Caco-2 (cell line): Measurements from ENCODE around the gene MRPS35. TPM values are rescaled to one million over a fixed set of nuclear protein-coding genes. Genes with fewer than 3 reads are reported as not detected.

ENCODE experiments used
- BruUV-seq: library from RNA; stranded (reverse); fragments of 400-500 nt; replicated peaks from 2 replicates; lab custom pipeline; 2021; lab: Mats Ljungman, UMichigan
- CTCF ChIA-PET: fragments of 300-600 bp; sonication (Branson Sonifier 250); formaldehyde crosslinking; loops from one replicate; lab custom pipeline; 2022; ENCODE audit warnings: antibody characterized with exemption; lab: Charles Lee
- POLR2A ChIA-PET: fragments of 300-600 bp; sonication (Branson Sonifier 250); formaldehyde crosslinking; loops from one replicate; lab custom pipeline; 2022; ENCODE audit warnings: antibody characterized with exemption; lab: Charles Lee
- DNase-seq, 2 experiments: peaks; one replicate each; pipeline versions ENCODE4 v3.0.0 to v3.0.0-alpha.2; 2020 to 2022
- H3K27me3 ChIP-seq: replicated peaks from 2 replicates; pipeline ENCODE4 v1.6.0; 2011; ENCODE audit warnings: low read length; ENCODE audit not compliant: control insufficient read depth, insufficient read depth
- H3K36me3 ChIP-seq: 2 replicates; pipeline ENCODE4 v1.5.1; 2011; ENCODE audit warnings: low read length; ENCODE audit not compliant: control insufficient read depth, insufficient read depth
- H3K4me1 ChIP-seq: fragments of 250-450 bp; sonication (Bioruptor Pico); 2 replicates; pipeline ENCODE4 v1.5.1; 2020; ENCODE audit warnings: mild to moderate bottlenecking
- H3K4me3 ChIP-seq: 2 replicates; pipeline ENCODE4 v1.5.1; 2011; ENCODE audit warnings: low read depth, mild to moderate bottlenecking, control low read depth, low read length
- H3K9me3 ChIP-seq: fragments of 250-450 bp; sonication (Bioruptor Pico); 2 replicates; pipeline ENCODE4 v1.5.1; 2020; ENCODE audit warnings: mild to moderate bottlenecking, moderate library complexity
- H3K27ac Mint-ChIP-seq: one replicate; pipeline ENCODE4 v1.8.0; 2022; ENCODE audit warnings: mixed read lengths; ENCODE audit not compliant: unreplicated experiment
- H3K27me3 Mint-ChIP-seq: one replicate; pipeline ENCODE4 v1.8.0; 2022; ENCODE audit warnings: mixed read lengths; ENCODE audit not compliant: insufficient read depth, unreplicated experiment
- H3K36me3 Mint-ChIP-seq: one replicate; pipeline ENCODE4 v1.8.0; 2022; ENCODE audit warnings: mild to moderate bottlenecking, mixed read lengths; ENCODE audit not compliant: insufficient read depth, unreplicated experiment
- H3K4me1 Mint-ChIP-seq: one replicate; pipeline ENCODE4 v1.8.0; 2022; ENCODE audit warnings: low read depth, mixed read lengths; ENCODE audit not compliant: unreplicated experiment
- H3K4me3 Mint-ChIP-seq: one replicate; pipeline ENCODE4 v1.8.0; 2022; ENCODE audit warnings: mild to moderate bottlenecking, moderate library complexity, mixed read lengths; ENCODE audit not compliant: unreplicated experiment
- H3K9me3 Mint-ChIP-seq: one replicate; pipeline ENCODE4 v1.8.0; 2022; ENCODE audit warnings: mixed read lengths; ENCODE audit not compliant: unreplicated experiment
- intact Hi-C: fragments of 100-400 bp; cut with micrococcal nuclease; formaldehyde crosslinking; loops from one replicate; pipeline ENCODE4 v1.10.0; 2022; ENCODE audit not compliant: unreplicated experiment
- total RNA-seq: library from RNA; stranded (reverse); gene quantifications from 2 replicates; pipeline ENCODE4 v1.2.3, GENCODE V29; 2022
- TF ChIP-seq, protein P1 (sequence below), 2 experiments: fragments of 200-600 bp in 1 of 2; IDR thresholded peaks; 1 replicate in 1 of 2; 2 replicates in 1 of 2; pipeline versions ENCODE4 v1.5.1 to v1.8.0; 2011 to 2022; ENCODE audit warnings: antibody characterized with exemption in 1 of 2, control low read depth in 1 of 2, inconsistent platforms in 1 of 2, low read depth in 1 of 2, low read length in 1 of 2, mild to moderate bottlenecking in 1 of 2, moderate library complexity in 1 of 2; ENCODE audit not compliant: insufficient read depth in 1 of 2, severe bottlenecking in 1 of 2, unreplicated experiment in 1 of 2

The MRPS35 gene
- total RNA-seq, 1 experiment from 2014 or later: 135 TPM

DNA sequence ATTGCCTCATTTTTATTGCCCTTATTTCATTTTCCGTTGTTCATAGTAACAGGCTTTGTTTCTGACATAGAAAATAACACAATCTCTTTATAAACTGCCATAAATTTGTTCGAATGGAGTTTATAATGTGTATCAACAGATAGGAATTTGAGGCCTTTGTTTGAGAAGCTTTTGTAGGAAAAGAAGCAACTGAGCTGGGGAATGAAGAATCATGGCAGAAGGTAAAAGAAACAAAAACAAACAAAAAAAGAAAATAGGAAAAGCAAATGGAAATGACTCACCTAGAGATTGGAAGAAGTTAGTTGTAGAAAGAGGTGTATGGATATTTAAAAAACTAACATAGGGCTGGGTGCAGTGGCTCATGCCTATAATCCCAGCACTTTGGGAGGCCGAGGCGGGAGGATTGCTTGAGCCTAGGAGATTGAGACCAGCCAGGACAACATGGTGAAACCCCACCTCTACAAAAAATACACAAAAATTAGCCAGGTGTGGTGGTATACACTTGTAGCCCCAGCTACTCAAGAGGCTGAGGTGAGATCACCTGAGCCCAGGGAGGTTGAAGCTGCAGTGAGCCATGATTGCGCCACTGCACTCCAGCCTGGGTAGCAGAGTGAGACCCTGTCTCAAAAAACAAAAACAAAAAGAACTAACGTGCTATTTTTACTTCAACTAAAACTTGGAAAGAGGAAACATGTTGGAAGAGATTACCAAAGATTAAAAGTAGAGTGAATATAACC is 14.9 kb upstream of the MRPS35 start:
- intact Hi-C loops: no loop called here
- H3K9me3 Mint-ChIP-seq: no peaks in the 10 kb centered on the region
- H3K4me3 Mint-ChIP-seq: no peak overlapping the region
- DNase-seq: no peak
- no peaks in the 10 kb centered on the region for H3K27me3 ChIP-seq
- no peaks in the 10 kb centered on the region for H3K9me3 ChIP-seq
- ChIA-PET POLR2A (interaction anchor here (1.4 kb wide), 1 partner anchor 15 kb away, joined by 3 read pairs; the partner anchor contains the start of gene MRPS35), CTCF (no interaction called here)
- peak overlapping the region; percentile 18 for H3K27ac Mint-ChIP-seq
- peaks cover 1% of the 10 kb centered on the region for H3K36me3 ChIP-seq
- H3K36me3 Mint-ChIP-seq: peaks cover 51% of the 10 kb centered on the region
- peaks cover 21% of the 10 kb centered on the region for H3K4me1 Mint-ChIP-seq
- H3K4me1 ChIP-seq: peaks cover 10% of the 10 kb centered on the region
- TF ChIP-seq, protein P1, sequence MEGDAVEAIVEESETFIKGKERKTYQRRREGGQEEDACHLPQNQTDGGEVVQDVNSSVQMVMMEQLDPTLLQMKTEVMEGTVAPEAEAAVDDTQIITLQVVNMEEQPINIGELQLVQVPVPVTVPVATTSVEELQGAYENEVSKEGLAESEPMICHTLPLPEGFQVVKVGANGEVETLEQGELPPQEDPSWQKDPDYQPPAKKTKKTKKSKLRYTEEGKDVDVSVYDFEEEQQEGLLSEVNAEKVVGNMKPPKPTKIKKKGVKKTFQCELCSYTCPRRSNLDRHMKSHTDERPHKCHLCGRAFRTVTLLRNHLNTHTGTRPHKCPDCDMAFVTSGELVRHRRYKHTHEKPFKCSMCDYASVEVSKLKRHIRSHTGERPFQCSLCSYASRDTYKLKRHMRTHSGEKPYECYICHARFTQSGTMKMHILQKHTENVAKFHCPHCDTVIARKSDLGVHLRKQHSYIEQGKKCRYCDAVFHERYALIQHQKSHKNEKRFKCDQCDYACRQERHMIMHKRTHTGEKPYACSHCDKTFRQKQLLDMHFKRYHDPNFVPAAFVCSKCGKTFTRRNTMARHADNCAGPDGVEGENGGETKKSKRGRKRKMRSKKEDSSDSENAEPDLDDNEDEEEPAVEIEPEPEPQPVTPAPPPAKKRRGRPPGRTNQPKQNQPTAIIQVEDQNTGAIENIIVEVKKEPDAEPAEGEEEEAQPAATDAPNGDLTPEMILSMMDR (IDR thresholded peaks at IDR 0.05; ENCODE audit: insufficient read depth in 1 of 2, low read depth in 1 of 2, low read length in 1 of 2, severe bottlenecking in 1 of 2, unreplicated experiment in 1 of 2): no peak
- no peaks in the 10 kb centered on the region for H3K27me3 Mint-ChIP-seq
- BruUV-seq: no TSS peak
- H3K4me3 ChIP-seq: no peak overlapping the region

DNA sequence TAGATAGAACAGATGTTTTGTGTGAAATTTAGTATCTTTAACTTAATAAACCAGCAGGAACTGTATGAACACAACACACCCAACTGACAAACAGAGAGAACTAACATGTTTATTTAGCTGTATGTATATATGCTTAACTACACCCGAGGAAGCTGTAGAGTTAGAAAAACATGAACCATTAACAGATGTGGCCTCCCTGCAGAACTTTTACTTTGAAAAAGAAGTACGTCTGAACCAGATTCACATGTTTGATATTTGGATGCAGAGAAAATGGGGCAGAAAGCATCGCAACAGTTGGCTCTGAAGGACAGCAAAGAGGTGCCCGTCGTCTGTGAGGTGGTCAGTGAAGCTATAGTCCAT is 14.4 kb upstream of the MRPS35 start, which contains the start of gene REP15:
Gene REP15 (plus strand): TSS at position 155 of the 360 bp plus-strand sequence. CDS start 116 bp downstream, at position 271.
- Histone ChIP-seq H3K9me3 (no peaks in the 10 kb centered on the region), H3K27me3 (no peaks in the 10 kb centered on the region), H3K4me3 (no peak within 1 kb of the TSS), H3K4me1 (peaks cover 10% of the 10 kb centered on the region), H3K36me3 (peaks cover 1% of the 10 kb centered on the region)
- Mint-ChIP-seq H3K9me3 (no peaks in the 10 kb centered on the region), H3K36me3 (peaks cover 46% of the 10 kb centered on the region), H3K4me3 (no peak within 1 kb of the TSS), H3K27me3 (no peaks in the 10 kb centered on the region), H3K4me1 (peaks cover 21% of the 10 kb centered on the region), H3K27ac (peak within 1 kb of the TSS; percentile 18)
- POLR2A ChIA-PET: interaction anchor here (1.4 kb wide), 1 partner anchor 14 kb away, joined by 3 read pairs; the partner anchor contains the start of gene MRPS35
- TF ChIP-seq, protein P1 (IDR thresholded peaks at IDR 0.05; ENCODE audit: insufficient read depth in 1 of 2, low read depth in 1 of 2, low read length in 1 of 2, severe bottlenecking in 1 of 2, unreplicated experiment in 1 of 2): no peak
- DNase-seq: no peak
- intact Hi-C loops: no loop called here
- CTCF ChIA-PET: no interaction called here
- BruUV-seq: no TSS peak

DNA sequence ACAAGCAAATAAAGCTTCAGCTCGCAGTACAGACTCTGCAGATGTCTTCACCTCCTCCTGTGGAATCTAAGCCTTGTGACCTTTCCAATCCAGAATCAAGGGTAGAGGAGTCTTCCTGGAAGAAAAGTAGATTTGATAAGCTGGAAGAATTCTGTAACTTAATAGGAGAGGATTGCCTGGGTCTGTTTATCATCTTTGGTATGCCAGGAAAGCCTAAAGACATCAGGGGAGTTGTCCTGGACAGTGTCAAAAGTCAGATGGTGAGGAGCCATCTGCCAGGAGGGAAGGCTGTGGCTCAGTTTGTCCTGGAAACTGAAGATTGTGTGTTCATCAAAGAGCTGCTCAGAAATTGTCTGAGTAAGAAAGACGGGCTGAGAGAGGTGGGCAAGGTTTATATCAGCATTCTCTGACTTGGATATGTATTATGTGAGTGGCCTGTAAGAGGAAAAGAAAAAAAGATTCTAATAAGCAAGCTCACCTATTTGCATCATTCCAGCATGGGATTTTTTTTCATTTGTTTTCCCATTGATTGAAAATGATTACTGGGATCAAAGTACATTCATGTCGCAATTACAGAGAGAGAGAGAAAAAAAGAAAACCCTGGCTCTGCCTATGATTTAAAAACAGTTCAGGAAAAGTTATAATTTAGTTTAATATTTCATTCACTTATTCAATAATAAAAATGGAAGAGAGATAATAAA is 13.6 kb upstream of the MRPS35 start:
- Histone ChIP-seq H3K9me3 (no peaks in the 10 kb centered on the region), H3K27me3 (no peaks in the 10 kb centered on the region), H3K4me1 (peaks cover 10% of the 10 kb centered on the region), H3K4me3 (no peak overlapping the region), H3K36me3 (peaks cover 1% of the 10 kb centered on the region)
- H3K4me3 Mint-ChIP-seq: no peak overlapping the region
- no peaks in the 10 kb centered on the region for H3K9me3 Mint-ChIP-seq
- intact Hi-C loops: no loop called here
- DNase-seq: no peak
- TF ChIP-seq, protein P1 (IDR thresholded peaks at IDR 0.05; ENCODE audit: insufficient read depth in 1 of 2, low read depth in 1 of 2, low read length in 1 of 2, severe bottlenecking in 1 of 2, unreplicated experiment in 1 of 2): no peak
- peaks cover 21% of the 10 kb centered on the region for H3K4me1 Mint-ChIP-seq
- no peaks in the 10 kb centered on the region for H3K27me3 Mint-ChIP-seq
- no peak overlapping the region for H3K27ac Mint-ChIP-seq
- POLR2A ChIA-PET: interaction anchor here (1.4 kb wide), 1 partner anchor 13 kb away, joined by 3 read pairs; the partner anchor contains the start of gene MRPS35
- no TSS peak for BruUV-seq
- H3K36me3 Mint-ChIP-seq: peaks cover 39% of the 10 kb centered on the region
- CTCF ChIA-PET: interaction anchor here (0.6 kb wide), 1 partner anchor 8 kb away, joined by 5 read pairs; no protein-coding TSS in a partner anchor
